HepG2 (cell line): ENCODE measurements around the gene PDE9A. TPM values are rescaled to one million over a fixed set of nuclear protein-coding genes. Genes with fewer than 3 reads are reported as not detected.

Source experiments
- ATAC-seq: fragments of 200-7000 bp; cut with Tn5 transposase; 3 replicates; pipeline ENCODE4 v1.9.1; 2020; ENCODE audit warnings: mild to moderate bottlenecking, moderate library complexity
- BruUV-seq: library from RNA; stranded (reverse); fragments of 400-500 nt; replicated peaks from 2 replicates; lab custom pipeline; 2021; lab: Mats Ljungman, UMichigan
- CTCF ChIA-PET: fragments of 300-600 bp; formaldehyde crosslinking; extraction: SDS; loops from one replicate; lab custom pipeline; 2021; ENCODE audit warnings: low total read pairs, inconsistent platforms, low intra/inter-chr PET ratio; lab: Yijun Ruan, JAX
- POLR2A ChIA-PET: fragments of 350-600 bp; sonication (Branson Sonifier 250); formaldehyde crosslinking; loops from one replicate; lab custom pipeline; 2020; ENCODE audit warnings: antibody characterized with exemption, inconsistent platforms; lab: Yijun Ruan, JAX
- DNase-seq: peaks from one replicate; pipeline ENCODE4 v3.0.0-alpha.2; 2015; ENCODE audit warnings: low spot score
- FAIRE-seq: peaks from 3 replicates; lab custom pipeline; 2011; peaks lifted over from hg19 to GRCh38; lab: Jason Lieb, UNC
- H2AFZ ChIP-seq: one replicate; pipeline ENCODE4 v1.6.1; 2011; ENCODE audit warnings: low read length, inconsistent platforms
- H3K27ac ChIP-seq: fragments of 300-600 bp; 3 replicates; pipeline ENCODE4 v1.8.0; 2011; ENCODE audit warnings: mixed run types, mild to moderate bottlenecking, mixed read lengths, low read length, inconsistent platforms; ENCODE audit not compliant: insufficient read depth; ENCODE audit errors: extremely low read length
- H3K27me3 ChIP-seq, 2 experiments: fragments of 200-600 bp in 1 of 2; 2 replicates in 1 of 2; 3 replicates in 1 of 2; pipeline versions ENCODE4 v1.6.0 to v1.8.0; 2011; ENCODE audit warnings: low read length in 2 of 2, mild to moderate bottlenecking in 2 of 2, moderate library complexity in 2 of 2, inconsistent platforms in 1 of 2; ENCODE audit not compliant: insufficient read depth in 2 of 2, control insufficient read depth in 1 of 2
- H3K36me3 ChIP-seq, 2 experiments: fragments of 200-600 bp in 1 of 2; replicated peaks in 1 of 2; 2 replicates in 1 of 2; 3 replicates in 1 of 2; pipeline versions ENCODE4 v1.5.1 to v1.8.0; 2011; ENCODE audit warnings: low read length in 2 of 2, inconsistent platforms in 1 of 2; ENCODE audit not compliant: insufficient read depth in 2 of 2, control insufficient read depth in 1 of 2
- H3K4me1 ChIP-seq: 2 replicates; pipeline ENCODE4 v1.5.1; 2012; ENCODE audit warnings: low read length, inconsistent platforms; ENCODE audit not compliant: insufficient read depth
- H3K4me2 ChIP-seq: 2 replicates; pipeline ENCODE4 v1.6.0; 2011; ENCODE audit warnings: low read depth, low read length, inconsistent platforms
- H3K4me3 ChIP-seq, 3 experiments: fragments of 200-600 bp in 1 of 3; sonication (generic), shearing (Covaris generic) in 1 of 3; replicated peaks in 1 of 3; 2 replicates each; pipeline ENCODE4 v1.5.1; 2011 to 2016; ENCODE audit warnings: low read length in 3 of 3, inconsistent platforms in 2 of 3, low read depth in 2 of 3, mild to moderate bottlenecking in 2 of 3, control low read depth in 1 of 3, mixed read lengths in 1 of 3; ENCODE audit not compliant: insufficient read depth in 1 of 3
- H3K79me2 ChIP-seq: one replicate; pipeline ENCODE4 v1.6.1; 2011; ENCODE audit warnings: low read length, inconsistent platforms; ENCODE audit not compliant: insufficient read depth
- H3K9ac ChIP-seq: 2 replicates; pipeline ENCODE4 v1.6.0; 2011; ENCODE audit warnings: mild to moderate bottlenecking, low read depth, low read length, inconsistent platforms; ENCODE audit not compliant: insufficient read depth
- H3K9me3 ChIP-seq: 2 replicates; pipeline ENCODE4 v1.5.1; 2012; ENCODE audit warnings: mild to moderate bottlenecking, low read length
- H4K20me1 ChIP-seq: 2 replicates; pipeline ENCODE4 v1.6.0; 2011; ENCODE audit warnings: inconsistent platforms, mild to moderate bottlenecking, low read length, moderate library complexity; ENCODE audit not compliant: insufficient read depth
- CHD4 ChIP-seq: fragments of 200-600 bp; sonication (generic); IDR thresholded peaks from 2 replicates; pipeline ENCODE4 v1.7.0; 2017; ENCODE audit warnings: mild to moderate bottlenecking, low read length, borderline replicate concordance
- GATAD2A ChIP-seq: IDR thresholded peaks from 2 replicates; pipeline ENCODE4 v1.6.1; 2016
- HCFC1 ChIP-seq: fragments of 150-350 bp; IDR thresholded peaks from 2 replicates; pipeline ENCODE4 v1.6.1; 2014; ENCODE audit warnings: low read depth, low read length
- HES4 ChIP-seq: sonication (generic); formaldehyde crosslinking; IDR thresholded peaks from 2 replicates; pipeline ENCODE4 v1.9.0; 2021; ENCODE audit warnings: mild to moderate bottlenecking, missing genetic modification reagents, borderline replicate concordance
- IRX3 ChIP-seq: sonication (generic); formaldehyde crosslinking; IDR thresholded peaks from 2 replicates; pipeline ENCODE4 v1.8.1; 2023; ENCODE audit warnings: mild to moderate bottlenecking, low read depth, missing genetic modification reagents, borderline replicate concordance
- MED1 ChIP-seq: sonication (generic); formaldehyde crosslinking; IDR thresholded peaks from 2 replicates; pipeline ENCODE4 v1.4.0; 2020; ENCODE audit warnings: missing genetic modification reagents
- MYNN ChIP-seq: sonication (generic); formaldehyde crosslinking; IDR thresholded peaks from 2 replicates; pipeline ENCODE4 v1.4.0; 2020; ENCODE audit warnings: mild to moderate bottlenecking, low read depth, missing genetic modification reagents
- NFYB ChIP-seq: sonication (generic); formaldehyde crosslinking; IDR thresholded peaks from 2 replicates; pipeline ENCODE4 v1.4.0; 2020; ENCODE audit warnings: missing genetic modification reagents
- ZBTB1 ChIP-seq: sonication (generic); formaldehyde crosslinking; IDR thresholded peaks from 2 replicates; pipeline ENCODE4 v1.4.0; 2020; ENCODE audit warnings: missing genetic modification reagents, borderline replicate concordance
- ZNF343 ChIP-seq: sonication (generic); formaldehyde crosslinking; IDR thresholded peaks from 2 replicates; pipeline ENCODE4 v1.4.0; 2020; ENCODE audit warnings: mild to moderate bottlenecking, missing genetic modification reagents
- ZNF510 ChIP-seq: sonication (generic); formaldehyde crosslinking; IDR thresholded peaks from 2 replicates; pipeline ENCODE4 v1.4.0; 2020; ENCODE audit warnings: low read depth, mild to moderate bottlenecking, missing genetic modification reagents
- ZNF737 ChIP-seq: sonication (generic); formaldehyde crosslinking; IDR thresholded peaks from 2 replicates; pipeline ENCODE4 v1.5.0; 2020; ENCODE audit warnings: missing genetic modification reagents, mild to moderate bottlenecking, borderline replicate concordance
- WGBS: methylation state at CpG from one replicate; pipeline ENCODE4 v1.1.6; 2017; ENCODE audit warnings: low lambda C conversion rate; 5-methylcytosine and 5-hydroxymethylcytosine counted together
- in situ Hi-C: cut with HindIII; loops from 2 replicates; pipeline ENCODE4 v1.10.0; 2017; ENCODE audit warnings: low pct_unique_long_range_greater_than_20kb; ENCODE audit not compliant: extremely low pct_ligation_motif_present
- intact Hi-C: fragments of 100-400 bp; cut with micrococcal nuclease; formaldehyde crosslinking; loops from one replicate; pipeline ENCODE4 v1.10.0; 2022; ENCODE audit not compliant: unreplicated experiment
- polyA plus RNA-seq, 8 experiments: library from polyadenylated mRNA; depleted of rRNA in 3 of 8; stranded (reverse) in 7 of 8; unstranded in 1 of 8; fragments of >200 nt; fragmentation: Illumina TruSeq in 4 of 8; extraction: Trizol in 4 of 8; gene quantifications; 2 replicates each; pipeline versions ENCODE4 v1.2.1 to v1.2.3, GENCODE V29; 2011 to 2016; ENCODE audit warnings: low read depth in 4 of 8, missing spikeins in 1 of 8, mixed read lengths in 1 of 8; ENCODE audit not compliant: insufficient read depth in 1 of 8
- total RNA-seq, 5 experiments: library from RNA; depleted of rRNA; stranded (reverse); fragments of >200 nt; fragmentation: Illumina TruSeq; extraction: Trizol; gene quantifications; 2 replicates each; pipeline ENCODE4 v1.2.3, GENCODE V29; 2016; ENCODE audit warnings: low read depth in 1 of 5

The PDE9A gene
- total and polyA plus RNA-seq, 2 of the 13 experiments (the other 11 are each of a cell fraction or from before 2014, with no cell fraction given) = 4.6 to 19.7 TPM

DNA sequence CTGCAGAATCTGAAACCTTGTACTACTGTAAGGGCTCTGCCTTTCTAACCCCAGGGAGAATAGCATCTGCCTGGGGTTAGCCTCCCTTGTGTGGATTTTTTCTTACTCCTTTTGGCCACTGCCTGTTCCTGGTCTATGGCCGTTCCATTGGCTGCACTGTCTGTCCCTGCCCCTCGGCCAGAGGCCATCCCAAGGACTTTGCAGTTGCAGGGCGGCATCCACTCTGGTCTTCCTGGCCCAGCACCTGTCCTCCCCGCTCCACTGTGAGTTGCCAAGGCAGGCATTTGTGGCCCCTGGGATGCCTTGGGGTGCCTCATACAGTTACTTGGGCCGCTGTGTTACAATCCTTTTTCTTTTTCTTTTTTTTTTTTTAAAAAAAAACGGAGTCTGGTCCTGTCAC is 45.8 kb downstream of the PDE9A start:
- no peak for FAIRE-seq
- BruUV-seq = no TSS peak
- peaks cover 0 to 5% of the 10 kb centered on the region in 2 experiments; a peak in 1 of 5 replicates for H3K36me3 ChIP-seq
- H3K4me3 ChIP-seq = no peak overlapping the region
- H3K27ac ChIP-seq = no peak overlapping the region
- WGBS = 96% methylated on average over 5 of the region's 6 CpGs
- H3K9ac ChIP-seq = no peak overlapping the region
- H3K27me3 ChIP-seq = no peaks in the 10 kb centered on the region
- ChIA-PET POLR2A (no interaction called here), CTCF (no interaction called here)
- no peak overlapping the region for H2AFZ ChIP-seq
- no peaks in the 10 kb centered on the region for H3K9me3 ChIP-seq
- no peaks in the 10 kb centered on the region for H3K79me2 ChIP-seq
- TF ChIP-seq ZBTB1 (CRISPR knock-in tag) (no peak), MYNN (CRISPR knock-in tag) (no peak), HES4 (no peak), ZNF510 (CRISPR knock-in tag) (no peak), CHD4 (no peak), ZNF737 (CRISPR knock-in tag) (no peak), MED1 (CRISPR knock-in tag) (no peak), HCFC1 (no peak), ZNF343 (CRISPR knock-in tag) (no peak), GATAD2A (CRISPR knock-in tag) (no peak), NFYB (CRISPR knock-in tag) (no peak), IRX3 (CRISPR knock-in tag) (no peak)
- no peaks in the 10 kb centered on the region for H4K20me1 ChIP-seq
- ATAC-seq = no peak
- DNase-seq = no peak
- H3K4me2 ChIP-seq = no peak overlapping the region
- peaks cover 6% of the 10 kb centered on the region for H3K4me1 ChIP-seq
- intact Hi-C loops (no loop called here), in situ Hi-C loops (no loop called here)
